Activated CD4-positive, alpha-beta T cell treated with anti-CD3 and anti-CD28 coated beads, Interleukin-2, amount 10 ng/mL, durations not matched to agents 7 days and 5 days (primary cell): ENCODE results near the gene BAIAP2L1. TPM values are rescaled to one million over a fixed set of nuclear protein-coding genes. Genes with fewer than 3 reads are reported as not detected.
"Not testable (repeated sequence)": the region's sequence is repeated elsewhere in the genome, so short reads cannot be mapped to it uniquely, and the experiment has no call there.

ENCODE experiments used
- CTCF ChIA-PET: fragments of 350-600 bp; sonication (Branson Sonifier 250); formaldehyde crosslinking; loops from one replicate; lab custom pipeline; 2021; ENCODE audit warnings: antibody characterized with exemption; lab: Charles Lee
- POLR2A ChIA-PET: fragments of 350-600 bp; sonication (Branson Sonifier 250); formaldehyde crosslinking; loops from one replicate; lab custom pipeline; 2021; ENCODE audit warnings: antibody characterized with exemption; lab: Charles Lee
- DNase-seq: peaks from one replicate; pipeline ENCODE4 v3.0.0-alpha.2; 2020
- H3K27ac Mint-ChIP-seq: one replicate; pipeline ENCODE4 v1.8.0; 2021; ENCODE audit warnings: mild to moderate bottlenecking, moderate library complexity, mixed read lengths
- H3K27me3 Mint-ChIP-seq: one replicate; pipeline ENCODE4 v1.8.0; 2021; ENCODE audit warnings: mixed read lengths
- H3K36me3 Mint-ChIP-seq: one replicate; pipeline ENCODE4 v1.8.0; 2021; ENCODE audit warnings: low read depth, mixed read lengths
- H3K4me1 Mint-ChIP-seq: one replicate; pipeline ENCODE4 v1.8.0; 2021; ENCODE audit warnings: mixed read lengths
- H3K4me3 Mint-ChIP-seq: one replicate; pipeline ENCODE4 v1.8.0; 2021; ENCODE audit warnings: mild to moderate bottlenecking, moderate library complexity, mixed read lengths
- H3K9me3 Mint-ChIP-seq: one replicate; pipeline ENCODE4 v1.8.0; 2021; ENCODE audit warnings: mixed read lengths
- total RNA-seq, 2 experiments: library from RNA; stranded (reverse); gene quantifications; one replicate each; pipeline ENCODE4 v1.2.3, GENCODE V29; 2021

Gene BAIAP2L1
- total RNA-seq, 2 experiments from 2014 or later = 0.40 to 0.42 TPM

DNA sequence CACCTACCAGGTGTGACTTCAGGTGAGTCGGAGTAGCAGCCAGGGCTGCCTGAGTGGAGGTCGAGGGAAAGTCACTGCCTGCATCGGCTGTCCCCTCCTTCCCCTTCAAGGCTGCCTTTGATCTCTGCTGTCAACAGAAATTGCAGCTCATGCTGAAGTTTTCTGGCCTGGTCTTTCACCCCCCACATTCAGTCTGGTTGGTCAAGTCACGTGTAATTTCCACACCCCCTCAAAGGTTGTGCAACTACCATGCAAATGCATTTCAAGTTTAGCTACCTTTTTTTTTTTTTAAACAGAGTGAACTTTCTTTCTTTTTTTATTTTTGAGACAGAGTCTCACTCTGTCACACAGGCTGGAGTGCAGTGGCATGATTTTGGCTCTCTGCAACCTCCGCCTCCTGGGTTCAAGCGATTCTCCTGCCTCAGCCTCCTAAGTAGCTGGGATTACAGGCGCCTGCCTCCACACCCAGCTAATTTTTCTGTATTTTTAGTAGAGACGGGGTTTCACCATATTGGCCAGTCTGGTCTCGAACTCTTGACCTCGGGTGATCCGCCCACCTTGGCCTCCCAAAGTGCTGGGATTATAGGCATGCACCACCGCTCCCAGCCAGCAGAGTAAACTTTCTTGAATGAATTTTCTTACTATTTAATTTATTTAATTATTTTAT, 16.8 kb upstream of the BAIAP2L1 start:
- DNase-seq, H3K4me1 Mint-ChIP-seq, H3K27me3 Mint-ChIP-seq, POLR2A ChIA-PET, H3K27ac Mint-ChIP-seq, H3K4me3 Mint-ChIP-seq, H3K9me3 Mint-ChIP-seq, H3K36me3 Mint-ChIP-seq: not testable (repeated sequence)
- CTCF ChIA-PET = interaction anchor here (0.6 to 1.6 kb wide), 5 partner anchors 9 to 172 kb away, joined by 3 to 6 read pairs (median 3); no protein-coding TSS in a partner anchor

DNA sequence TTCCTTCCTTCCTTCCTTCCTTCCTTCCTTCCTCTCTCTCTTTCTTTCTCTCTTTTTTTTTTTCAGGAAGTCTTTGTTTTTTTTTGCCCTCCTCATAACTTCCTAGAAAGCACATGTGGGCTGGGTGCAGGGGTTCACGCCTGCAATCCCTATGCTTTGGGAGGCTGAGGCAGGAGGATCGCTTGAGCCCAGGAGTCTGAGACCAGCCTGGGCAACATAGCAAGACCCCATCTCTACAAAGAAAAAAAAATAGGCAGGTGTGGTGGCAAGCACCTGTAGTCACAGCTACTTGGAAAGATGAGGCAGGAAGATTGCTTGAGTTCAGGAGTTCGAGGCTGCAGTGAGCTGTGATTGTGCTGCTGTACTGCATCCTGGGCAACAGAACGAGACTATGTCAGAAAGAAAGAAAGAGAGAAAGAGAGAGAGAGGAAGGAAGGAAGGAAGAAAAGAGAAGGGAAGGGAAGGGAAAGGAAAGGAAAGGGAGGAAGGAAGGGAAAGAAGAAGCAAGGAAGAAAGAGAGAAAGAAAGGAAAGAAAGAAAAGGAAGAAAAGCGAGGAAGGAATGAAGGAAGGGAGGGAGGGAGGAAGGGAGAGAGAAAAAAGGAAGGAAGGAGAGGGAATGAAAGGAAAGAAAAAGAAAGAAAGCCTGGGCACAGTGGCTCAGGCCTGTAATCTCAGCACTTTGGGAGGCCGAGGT, 13.5 kb upstream of the BAIAP2L1 start:
- Mint-ChIP-seq H3K4me1 (no peaks in the 10 kb centered on the region), H3K9me3 (no peaks in the 10 kb centered on the region), H3K27ac (no peak overlapping the region), H3K4me3 (no peak overlapping the region), H3K27me3 (peaks cover 2% of the 10 kb centered on the region), H3K36me3 (no peaks in the 10 kb centered on the region)
- ChIA-PET POLR2A (no interaction called here), CTCF (no interaction called here)
- no peak for DNase-seq

DNA sequence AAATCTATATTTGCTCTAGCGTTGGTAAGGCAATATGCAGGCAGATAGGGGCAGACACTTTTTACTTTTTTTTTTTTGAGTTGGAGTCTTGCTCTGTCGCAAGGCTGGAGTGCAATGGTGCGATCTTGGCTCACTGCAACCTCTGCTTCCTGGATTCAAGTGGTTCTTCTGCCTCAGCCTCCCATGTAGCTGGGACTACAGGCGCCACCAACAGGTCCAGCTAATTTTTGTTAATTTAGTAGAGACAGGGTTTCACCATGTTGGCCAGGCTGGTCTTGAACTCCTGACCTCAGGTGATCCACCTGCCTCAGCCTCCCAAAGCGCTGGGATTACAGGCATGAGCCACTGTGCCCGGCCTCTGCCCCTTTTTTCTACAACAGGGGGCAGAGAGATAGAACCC, 12.8 kb upstream of the BAIAP2L1 start:
- not testable (repeated sequence) for DNase-seq, H3K4me3 Mint-ChIP-seq, H3K4me1 Mint-ChIP-seq

DNA sequence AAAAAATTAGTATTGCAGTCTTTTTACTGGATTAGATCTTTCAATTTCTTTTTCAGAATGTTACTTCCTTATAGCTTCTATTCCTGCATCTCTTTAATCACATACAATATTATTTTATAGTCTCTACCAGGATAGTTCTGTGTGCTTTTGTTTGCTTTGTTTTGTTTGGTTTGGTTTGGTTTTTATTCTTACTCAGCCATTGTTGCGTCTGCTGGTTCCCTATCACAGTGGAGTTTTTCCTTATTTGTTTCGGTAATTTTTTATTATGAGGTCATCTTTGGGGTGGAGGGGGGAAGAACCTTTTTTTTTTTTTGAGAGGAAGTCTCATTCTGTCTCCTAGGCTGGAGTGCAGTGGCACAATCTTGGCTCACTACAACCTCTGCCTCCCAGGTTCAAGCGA, 9.0 kb upstream of the BAIAP2L1 start:
- Mint-ChIP-seq H3K27ac (no peak overlapping the region), H3K4me3 (no peak overlapping the region), H3K4me1 (no peaks in the 10 kb centered on the region), H3K36me3 (no peaks in the 10 kb centered on the region), H3K9me3 (no peaks in the 10 kb centered on the region), H3K27me3 (peaks cover 4% of the 10 kb centered on the region)
- no peak for DNase-seq
- ChIA-PET CTCF (interaction anchor here (1.1 kb wide), 1 partner anchor 11 kb away, joined by 3 read pairs; no protein-coding TSS in a partner anchor), POLR2A (no interaction called here)

More for the DNA sequence above, 12.8 kb upstream of the BAIAP2L1 start:
- CTCF ChIA-PET, H3K27ac Mint-ChIP-seq, H3K27me3 Mint-ChIP-seq, H3K9me3 Mint-ChIP-seq, POLR2A ChIA-PET, H3K36me3 Mint-ChIP-seq: not testable (repeated sequence)

DNA sequence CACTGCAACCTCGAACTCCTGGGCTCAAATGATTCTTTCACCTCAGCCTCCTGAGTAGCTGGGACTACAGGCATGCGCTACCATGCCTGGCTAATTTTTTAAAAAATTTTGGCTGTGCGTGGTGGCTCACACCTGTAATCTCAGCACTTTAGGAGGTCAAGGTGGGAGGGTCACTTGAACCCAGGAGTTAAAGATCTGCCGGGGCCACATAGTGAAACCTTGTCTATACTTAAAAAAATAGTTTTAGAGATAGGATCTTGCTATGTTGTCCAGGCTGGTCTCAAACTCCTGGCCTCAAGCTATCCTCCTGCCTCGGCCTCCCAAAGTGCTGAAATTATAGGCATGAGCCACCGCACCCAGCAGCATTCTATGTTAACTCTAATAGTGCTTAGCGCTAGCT, 7.3 kb upstream of the BAIAP2L1 start:
- POLR2A ChIA-PET, H3K36me3 Mint-ChIP-seq, H3K27ac Mint-ChIP-seq, CTCF ChIA-PET, H3K27me3 Mint-ChIP-seq, DNase-seq, H3K9me3 Mint-ChIP-seq, H3K4me1 Mint-ChIP-seq, H3K4me3 Mint-ChIP-seq: not testable (repeated sequence)

DNA sequence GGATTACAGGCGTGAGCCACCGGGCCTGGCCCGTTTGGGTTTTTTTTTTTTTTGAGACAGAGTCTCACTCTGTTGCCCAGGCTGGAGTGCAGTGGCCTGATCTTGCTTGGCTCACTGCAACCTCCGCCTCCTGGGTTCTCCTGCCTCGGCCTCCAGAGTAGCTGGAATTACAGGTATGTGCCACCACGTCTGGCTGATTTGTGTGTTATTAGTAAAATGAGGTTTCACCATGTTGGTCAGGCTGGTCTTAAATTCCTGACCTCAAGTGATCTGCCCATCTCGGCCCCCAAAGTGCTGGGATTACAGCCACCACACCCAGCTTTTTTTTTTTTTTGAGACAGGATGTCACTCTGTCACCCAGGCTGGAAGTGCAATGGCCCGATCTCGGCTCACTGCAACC, 5.9 kb upstream of the BAIAP2L1 start:
- POLR2A ChIA-PET = no interaction called here

DNA sequence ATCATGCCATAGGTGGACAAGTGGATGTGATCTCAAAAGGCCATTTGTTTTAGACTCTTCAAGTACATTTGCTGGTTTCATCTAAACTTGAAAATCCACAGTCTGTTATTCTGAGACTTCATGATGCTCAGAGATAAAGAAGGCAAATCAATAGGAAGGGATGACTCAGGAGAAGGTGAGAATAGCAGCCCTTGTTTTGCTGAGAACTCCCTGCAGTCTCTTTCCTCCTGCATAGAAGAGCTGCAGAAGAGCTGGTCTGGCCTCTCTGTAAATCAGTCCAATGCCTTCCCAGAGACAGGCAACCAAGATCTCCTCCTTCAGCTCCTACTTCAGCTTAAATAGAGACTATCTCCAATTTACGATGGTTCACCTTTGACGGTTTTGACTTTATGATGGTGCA, 4.0 kb upstream of the BAIAP2L1 start:
- no peak for DNase-seq
- ChIA-PET POLR2A (no interaction called here), CTCF (no interaction called here)
- Mint-ChIP-seq H3K27me3 (peaks cover 6% of the 10 kb centered on the region), H3K27ac (no peak overlapping the region), H3K4me3 (no peak overlapping the region), H3K4me1 (peaks cover under 1% of the 10 kb centered on the region), H3K36me3 (no peaks in the 10 kb centered on the region), H3K9me3 (no peaks in the 10 kb centered on the region)

More for the DNA sequence above, 5.9 kb upstream of the BAIAP2L1 start:
- peaks cover 5% of the 10 kb centered on the region for H3K27me3 Mint-ChIP-seq
- CTCF ChIA-PET = interaction anchor here (0.6 to 0.7 kb wide), 3 partner anchors 94 to 433 kb away, joined by 3 to 6 read pairs (median 3); no protein-coding TSS in a partner anchor
- H3K36me3 Mint-ChIP-seq = no peaks in the 10 kb centered on the region
- H3K4me3 Mint-ChIP-seq = no peak overlapping the region
- H3K9me3 Mint-ChIP-seq = no peaks in the 10 kb centered on the region
- no peak for DNase-seq
- H3K4me1 Mint-ChIP-seq = no peaks in the 10 kb centered on the region
- H3K27ac Mint-ChIP-seq = no peak overlapping the region

DNA sequence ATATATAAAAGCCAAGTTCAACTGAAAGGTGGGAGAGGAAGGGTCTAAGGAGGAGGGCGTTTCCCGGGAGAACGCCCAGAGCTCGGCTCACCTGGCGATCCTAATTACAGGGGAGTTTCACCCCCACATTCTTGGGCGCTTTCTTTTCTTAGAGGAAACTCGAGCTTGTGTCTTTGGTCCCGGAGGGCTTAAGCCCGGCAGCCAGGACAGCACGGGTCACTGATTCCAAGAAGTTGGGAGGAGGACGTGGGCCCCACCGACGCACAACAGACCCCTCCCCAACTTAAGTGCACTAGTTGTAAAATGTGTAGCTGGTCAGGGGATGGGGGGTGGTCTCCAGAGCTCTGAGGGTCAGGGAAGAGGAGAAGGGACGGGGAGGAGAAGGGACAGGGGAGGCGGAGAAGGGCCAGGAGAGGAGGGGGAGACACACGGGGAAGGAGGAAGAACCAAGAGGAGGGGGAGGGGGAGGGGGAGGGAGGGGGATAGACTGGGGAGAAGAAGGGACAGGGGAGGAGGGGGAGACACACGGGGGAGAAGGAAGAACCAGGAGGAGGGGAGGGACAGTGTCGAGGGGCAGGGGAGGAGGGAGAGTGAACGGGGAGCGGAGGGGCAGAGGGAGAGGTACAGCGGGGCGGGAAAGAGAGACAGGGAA, 874 bp downstream of the BAIAP2L1 start:
- peaks cover 28% of the 10 kb centered on the region for H3K27me3 Mint-ChIP-seq
- H3K36me3 Mint-ChIP-seq = no peaks in the 10 kb centered on the region
- ChIA-PET POLR2A (no interaction called here), CTCF (interaction anchor here (0.6 to 1.6 kb wide), 2 partner anchors 21 kb away, joined by 3 to 4 read pairs; no protein-coding TSS in a partner anchor)
- peaks cover 4% of the 10 kb centered on the region for H3K4me1 Mint-ChIP-seq
- DNase-seq = no peak
- H3K4me3 Mint-ChIP-seq = peak overlapping the region; percentile 12
- no peaks in the 10 kb centered on the region for H3K9me3 Mint-ChIP-seq
- no peak overlapping the region for H3K27ac Mint-ChIP-seq

DNA sequence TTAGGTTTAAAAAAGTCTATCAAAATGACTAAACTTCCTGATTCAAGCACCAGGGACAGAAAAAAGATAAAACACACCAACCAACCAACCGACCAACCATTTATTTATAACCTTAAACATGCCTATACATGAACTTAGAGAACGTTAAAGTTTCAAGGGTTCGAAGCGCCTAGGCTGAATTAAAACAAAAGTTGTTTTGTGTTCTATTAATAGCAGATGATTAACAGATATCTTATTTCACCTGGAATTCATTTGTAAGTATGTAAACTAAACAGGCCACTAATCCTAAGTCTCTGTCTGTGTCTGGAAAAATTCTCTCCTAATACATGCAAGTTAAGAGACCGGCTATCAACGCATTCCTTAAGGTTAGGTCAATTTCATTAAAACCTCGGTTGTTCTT, 1.4 kb downstream of the BAIAP2L1 start:
- H3K4me1 Mint-ChIP-seq = peaks cover 4% of the 10 kb centered on the region
- H3K27ac Mint-ChIP-seq = no peak overlapping the region
- CTCF ChIA-PET = interaction anchor here (0.6 kb wide), 1 partner anchor 21 kb away, joined by 3 read pairs; no protein-coding TSS in a partner anchor
- peaks cover 27% of the 10 kb centered on the region for H3K27me3 Mint-ChIP-seq
- H3K4me3 Mint-ChIP-seq = peak overlapping the region; percentile 12
- no peaks in the 10 kb centered on the region for H3K9me3 Mint-ChIP-seq
- POLR2A ChIA-PET = no interaction called here
- H3K36me3 Mint-ChIP-seq = no peaks in the 10 kb centered on the region
- DNase-seq = no peak

DNA sequence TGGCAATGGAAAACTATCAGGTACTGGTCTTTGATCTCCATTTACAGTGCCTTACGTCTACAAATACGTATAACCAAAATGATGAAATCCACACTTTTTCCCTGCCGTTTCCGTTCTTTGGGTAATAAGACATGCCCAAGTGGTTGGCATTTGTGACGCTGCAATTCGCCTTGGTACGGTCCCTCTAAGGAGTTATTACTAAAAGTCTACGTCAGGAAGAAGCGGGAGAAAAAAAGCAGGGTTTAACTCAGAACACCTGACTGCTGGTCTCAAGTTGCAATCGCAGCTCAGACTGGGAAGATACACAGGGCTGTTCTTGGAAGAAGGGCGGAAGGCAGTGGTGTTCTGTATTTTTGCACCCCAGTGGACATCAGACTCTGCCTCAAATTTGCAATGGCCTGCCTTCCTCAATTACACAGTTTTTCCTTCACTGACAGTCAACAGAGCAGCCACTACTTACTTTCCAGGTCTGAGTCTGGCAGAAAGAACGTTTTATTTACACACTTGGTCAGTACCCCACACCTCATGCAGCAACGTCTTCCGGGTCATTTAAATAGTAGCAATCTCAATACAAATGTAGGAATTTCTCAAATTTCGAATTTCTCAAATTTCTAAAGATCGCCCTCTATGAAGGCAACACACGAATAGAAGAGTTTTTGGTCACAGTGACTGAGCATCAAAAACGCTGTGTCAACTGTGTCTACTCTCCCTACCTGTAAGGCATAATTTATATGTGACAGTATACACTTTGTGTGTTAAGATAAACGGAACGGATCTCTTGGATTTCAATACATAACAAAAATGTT, 2.1 kb downstream of the BAIAP2L1 start:
- Mint-ChIP-seq H3K27me3 (peaks cover 27% of the 10 kb centered on the region), H3K4me1 (peaks cover 4% of the 10 kb centered on the region), H3K27ac (no peak overlapping the region), H3K9me3 (no peaks in the 10 kb centered on the region), H3K36me3 (no peaks in the 10 kb centered on the region), H3K4me3 (no peak overlapping the region)
- ChIA-PET CTCF (interaction anchor here (0.7 kb wide), 1 partner anchor 1759 kb away, joined by 3 read pairs; no protein-coding TSS in a partner anchor), POLR2A (interaction anchor here (0.6 kb wide), 1 partner anchor 120 kb away, joined by 3 read pairs; no protein-coding TSS in a partner anchor)
- no peak for DNase-seq

DNA sequence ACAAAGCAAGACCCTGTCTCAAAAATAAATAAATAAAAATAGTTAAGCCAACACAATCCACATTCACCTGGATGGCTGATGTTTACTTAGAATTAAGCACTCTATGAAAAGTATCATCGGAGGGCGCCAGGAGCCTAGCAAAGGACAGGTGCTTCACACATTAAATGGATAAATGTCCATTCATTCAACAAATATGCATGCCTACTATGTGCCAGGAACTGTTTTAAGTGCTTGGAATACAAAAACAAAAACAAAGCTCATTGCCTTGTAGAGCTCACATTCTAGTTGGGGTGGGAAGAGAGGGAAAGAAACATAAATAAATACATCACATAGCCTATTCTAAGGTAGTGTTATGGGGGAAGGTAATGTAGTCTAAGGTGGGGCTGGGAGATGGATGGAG, 4.1 kb downstream of the BAIAP2L1 start:
- H3K27me3 Mint-ChIP-seq = peaks cover 23% of the 10 kb centered on the region
- ChIA-PET CTCF (no interaction called here), POLR2A (no interaction called here)
- H3K27ac Mint-ChIP-seq = no peak overlapping the region
- no peak for DNase-seq
- H3K9me3 Mint-ChIP-seq = no peaks in the 10 kb centered on the region
- H3K36me3 Mint-ChIP-seq = no peaks in the 10 kb centered on the region
- peaks cover 4% of the 10 kb centered on the region for H3K4me1 Mint-ChIP-seq
- no peak overlapping the region for H3K4me3 Mint-ChIP-seq

DNA sequence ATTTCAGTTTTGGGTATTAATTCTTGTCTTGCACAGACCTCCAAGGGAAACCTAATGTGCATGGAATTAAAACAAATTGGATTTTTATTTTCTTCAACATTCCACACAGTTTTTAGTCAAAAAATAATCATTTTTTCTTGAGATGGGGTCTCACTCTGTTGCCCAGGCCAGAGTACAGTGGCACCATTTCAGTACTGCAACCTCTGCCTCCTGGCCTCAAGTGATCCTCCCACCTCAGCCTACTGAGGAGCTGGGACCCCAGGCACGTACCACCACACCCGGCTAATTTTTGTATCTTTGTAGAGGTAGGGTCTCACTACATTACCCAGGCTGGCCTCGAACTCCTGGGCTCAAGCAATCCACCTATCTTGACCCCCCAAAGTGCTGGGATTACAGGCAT, 4.9 kb downstream of the BAIAP2L1 start:
- Mint-ChIP-seq H3K27ac (no peak overlapping the region), H3K9me3 (no peaks in the 10 kb centered on the region), H3K36me3 (no peaks in the 10 kb centered on the region), H3K4me3 (no peak overlapping the region), H3K27me3 (peaks cover 23% of the 10 kb centered on the region), H3K4me1 (peaks cover 4% of the 10 kb centered on the region)
- POLR2A ChIA-PET = no interaction called here
- CTCF ChIA-PET = no interaction called here
- no peak for DNase-seq
